ENCODE results near the gene PPP1R2B. TPM values are rescaled to one million over a fixed set of nuclear protein-coding genes. Genes with fewer than 3 reads are reported as not detected.

Gene PPP1R2B
- total RNA-seq, 4 donors from 2014 or later: not detected

DNA sequence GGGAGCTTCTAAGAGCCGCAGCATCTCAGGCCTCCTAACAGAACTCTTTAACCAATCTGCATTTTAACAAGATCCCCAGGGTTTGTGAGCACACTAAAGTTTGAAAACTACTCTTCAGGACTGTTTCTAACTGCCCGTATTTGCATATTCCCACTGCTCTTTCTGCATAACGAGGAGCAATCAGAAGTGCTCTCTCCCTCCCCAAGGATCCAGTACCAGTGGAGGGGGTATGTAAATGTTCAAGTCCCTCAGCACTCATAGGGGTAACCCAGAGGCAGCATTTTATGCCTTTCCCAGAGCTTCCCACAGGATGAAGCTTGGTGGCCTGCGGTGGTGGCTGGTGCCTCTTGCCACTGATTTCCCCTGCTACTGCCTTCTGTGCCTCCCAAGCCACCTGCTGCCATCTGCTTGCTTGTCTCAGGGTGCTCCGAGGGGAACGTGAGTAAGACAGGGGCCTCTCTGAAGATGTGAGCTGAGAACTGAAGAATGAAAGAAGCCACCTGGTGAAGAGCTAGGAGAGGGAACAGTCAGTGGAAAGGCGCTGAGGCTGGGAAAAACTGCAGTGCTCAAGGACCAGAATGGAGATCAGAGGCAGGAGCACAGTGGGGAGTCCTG is 30.0 kb upstream of the PPP1R2B start:
- TF ChIP-seq, protein P1, sequence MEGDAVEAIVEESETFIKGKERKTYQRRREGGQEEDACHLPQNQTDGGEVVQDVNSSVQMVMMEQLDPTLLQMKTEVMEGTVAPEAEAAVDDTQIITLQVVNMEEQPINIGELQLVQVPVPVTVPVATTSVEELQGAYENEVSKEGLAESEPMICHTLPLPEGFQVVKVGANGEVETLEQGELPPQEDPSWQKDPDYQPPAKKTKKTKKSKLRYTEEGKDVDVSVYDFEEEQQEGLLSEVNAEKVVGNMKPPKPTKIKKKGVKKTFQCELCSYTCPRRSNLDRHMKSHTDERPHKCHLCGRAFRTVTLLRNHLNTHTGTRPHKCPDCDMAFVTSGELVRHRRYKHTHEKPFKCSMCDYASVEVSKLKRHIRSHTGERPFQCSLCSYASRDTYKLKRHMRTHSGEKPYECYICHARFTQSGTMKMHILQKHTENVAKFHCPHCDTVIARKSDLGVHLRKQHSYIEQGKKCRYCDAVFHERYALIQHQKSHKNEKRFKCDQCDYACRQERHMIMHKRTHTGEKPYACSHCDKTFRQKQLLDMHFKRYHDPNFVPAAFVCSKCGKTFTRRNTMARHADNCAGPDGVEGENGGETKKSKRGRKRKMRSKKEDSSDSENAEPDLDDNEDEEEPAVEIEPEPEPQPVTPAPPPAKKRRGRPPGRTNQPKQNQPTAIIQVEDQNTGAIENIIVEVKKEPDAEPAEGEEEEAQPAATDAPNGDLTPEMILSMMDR (IDR thresholded peaks at IDR 0.05; ENCODE audit: low read depth): no peak

DNA sequence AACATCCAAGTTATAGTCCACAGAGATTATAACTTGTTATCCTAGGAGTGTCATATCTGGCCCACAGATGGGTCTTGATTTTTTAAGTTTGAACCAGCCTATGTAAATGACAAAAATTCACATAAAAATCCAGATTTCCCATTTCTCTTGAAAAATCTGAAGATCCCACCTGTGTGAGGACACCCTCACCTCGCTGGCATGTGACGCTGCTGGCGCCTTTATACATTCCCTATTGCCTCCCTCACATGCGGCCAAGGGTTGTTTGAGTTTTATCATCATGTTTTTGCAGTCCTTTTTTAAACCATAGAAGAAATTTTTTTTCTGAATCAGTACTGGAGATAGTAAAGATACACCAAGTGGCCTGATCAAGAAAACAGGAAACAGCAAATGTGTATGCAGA is 25.9 kb upstream of the PPP1R2B start:
- TF ChIP-seq, protein P1 (IDR thresholded peaks at IDR 0.05; ENCODE audit: low read depth): no peak

GRCh38 chr5:156824800-156825199 is 25.3 kb upstream of the PPP1R2B start:
- TF ChIP-seq, protein P1 (IDR thresholded peaks at IDR 0.05; ENCODE audit: low read depth): no peak

DNA sequence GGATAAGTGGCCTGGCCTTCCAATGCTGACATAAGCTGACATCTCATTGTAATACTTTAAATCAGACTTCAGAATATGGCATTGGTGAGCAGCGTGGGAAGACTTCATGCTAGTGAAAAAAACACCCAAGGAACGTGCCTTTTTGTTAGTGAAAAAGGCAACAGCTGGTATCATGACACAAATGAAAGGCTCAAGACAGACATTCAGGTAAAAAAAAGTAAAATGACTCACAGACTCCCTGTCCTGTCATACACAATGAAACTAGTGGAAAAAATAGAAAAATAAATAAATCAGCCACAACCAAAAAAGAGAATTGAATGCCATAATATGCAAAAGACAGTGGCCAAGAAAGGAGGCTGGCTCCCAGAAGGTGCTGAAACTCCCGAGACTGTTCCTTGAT is 24.4 kb upstream of the PPP1R2B start:
- TF ChIP-seq, protein P1 (IDR thresholded peaks at IDR 0.05; ENCODE audit: low read depth): no peak

DNA sequence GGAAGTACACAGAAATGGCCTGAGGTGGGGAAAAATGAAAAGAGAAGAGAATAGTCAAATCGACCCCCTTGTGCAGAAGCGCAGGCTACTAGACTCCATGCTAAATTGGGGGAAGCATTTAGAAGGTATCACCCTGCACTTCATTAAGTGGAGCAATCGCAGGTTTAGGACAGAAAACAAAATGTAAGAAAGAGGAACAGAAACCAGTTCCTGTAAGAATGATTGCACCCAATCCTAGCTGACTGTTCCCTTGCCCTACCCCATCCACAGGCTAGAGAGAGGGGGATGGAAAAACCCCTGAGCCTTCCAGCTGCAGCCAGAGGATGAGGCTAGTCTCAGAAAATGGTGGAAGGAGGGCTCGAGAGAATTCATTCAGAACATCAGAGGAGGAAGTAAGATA is 23.9 kb upstream of the PPP1R2B start:
- TF ChIP-seq, protein P1 (IDR thresholded peaks at IDR 0.05; ENCODE audit: low read depth): no peak

GRCh38 chr5:156834916-156835315 is 15.2 kb upstream of the PPP1R2B start:
- TF ChIP-seq, protein P1 (IDR thresholded peaks at IDR 0.05; ENCODE audit: low read depth): no peak

DNA sequence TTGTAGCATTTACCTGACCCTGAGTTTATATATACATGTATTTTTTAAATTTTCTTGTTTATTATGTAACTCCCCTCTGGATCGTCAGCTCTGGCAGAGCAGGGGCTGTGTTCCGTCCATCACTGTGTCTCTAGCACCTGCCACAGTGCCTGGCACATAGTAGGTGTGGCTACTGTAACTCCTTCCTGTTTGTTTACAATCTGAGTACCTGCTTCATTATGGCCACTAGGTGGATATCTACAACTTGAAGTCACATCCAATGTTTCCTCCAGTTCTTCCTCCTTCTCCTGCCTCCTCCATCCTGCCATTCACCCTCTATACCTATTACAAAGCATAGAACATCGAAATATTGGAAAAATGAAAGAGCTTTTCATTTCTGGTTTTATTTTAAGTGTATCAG is 14.2 kb upstream of the PPP1R2B start:
- TF ChIP-seq, protein P1 (IDR thresholded peaks at IDR 0.05; ENCODE audit: low read depth): no peak

All from subcutaneous adipose tissue (tissue), 4 donors.